Osteocyte (in vitro differentiated cells): ENCODE measurements around the gene VANGL1. TPM values are rescaled to one million over a fixed set of nuclear protein-coding genes. Genes with fewer than 3 reads are reported as not detected.

ENCODE experiments used
- DNase-seq: peaks from one replicate; pipeline ENCODE4 v3.0.0; 2021; ENCODE audit warnings: mixed read lengths; ENCODE audit not compliant: unreplicated experiment; ENCODE audit errors: extremely low spot score
- H3K27ac Mint-ChIP-seq: one replicate; pipeline ENCODE4 v1.8.0; 2021; ENCODE audit warnings: mild to moderate bottlenecking, mixed read lengths; ENCODE audit not compliant: unreplicated experiment
- H3K27me3 Mint-ChIP-seq: one replicate; pipeline ENCODE4 v1.8.0; 2021; ENCODE audit warnings: mixed read lengths; ENCODE audit not compliant: unreplicated experiment
- H3K36me3 Mint-ChIP-seq: one replicate; pipeline ENCODE4 v1.8.0; 2021; ENCODE audit warnings: mixed read lengths; ENCODE audit not compliant: unreplicated experiment
- H3K4me1 Mint-ChIP-seq: one replicate; pipeline ENCODE4 v1.8.0; 2021; ENCODE audit warnings: mixed read lengths; ENCODE audit not compliant: unreplicated experiment
- H3K4me3 Mint-ChIP-seq: one replicate; pipeline ENCODE4 v1.8.0; 2021; ENCODE audit warnings: mild to moderate bottlenecking, moderate library complexity, mixed read lengths; ENCODE audit not compliant: unreplicated experiment
- H3K9me3 Mint-ChIP-seq: one replicate; pipeline ENCODE4 v1.8.0; 2021; ENCODE audit warnings: mixed read lengths; ENCODE audit not compliant: unreplicated experiment
- total RNA-seq: library from RNA; stranded (reverse); gene quantifications from 2 replicates; pipeline ENCODE4 v1.2.1, GENCODE V29; 2021
- TF ChIP-seq, protein P1 (sequence below): fragments of 200-600 bp; sonication (generic); IDR thresholded peaks from 2 replicates; pipeline ENCODE4 v1.5.0; 2021; ENCODE audit warnings: antibody characterized with exemption, mild to moderate bottlenecking, moderate library complexity

The VANGL1 gene
- total RNA-seq, 1 donor from 2014 or later = 16.2 TPM

DNA sequence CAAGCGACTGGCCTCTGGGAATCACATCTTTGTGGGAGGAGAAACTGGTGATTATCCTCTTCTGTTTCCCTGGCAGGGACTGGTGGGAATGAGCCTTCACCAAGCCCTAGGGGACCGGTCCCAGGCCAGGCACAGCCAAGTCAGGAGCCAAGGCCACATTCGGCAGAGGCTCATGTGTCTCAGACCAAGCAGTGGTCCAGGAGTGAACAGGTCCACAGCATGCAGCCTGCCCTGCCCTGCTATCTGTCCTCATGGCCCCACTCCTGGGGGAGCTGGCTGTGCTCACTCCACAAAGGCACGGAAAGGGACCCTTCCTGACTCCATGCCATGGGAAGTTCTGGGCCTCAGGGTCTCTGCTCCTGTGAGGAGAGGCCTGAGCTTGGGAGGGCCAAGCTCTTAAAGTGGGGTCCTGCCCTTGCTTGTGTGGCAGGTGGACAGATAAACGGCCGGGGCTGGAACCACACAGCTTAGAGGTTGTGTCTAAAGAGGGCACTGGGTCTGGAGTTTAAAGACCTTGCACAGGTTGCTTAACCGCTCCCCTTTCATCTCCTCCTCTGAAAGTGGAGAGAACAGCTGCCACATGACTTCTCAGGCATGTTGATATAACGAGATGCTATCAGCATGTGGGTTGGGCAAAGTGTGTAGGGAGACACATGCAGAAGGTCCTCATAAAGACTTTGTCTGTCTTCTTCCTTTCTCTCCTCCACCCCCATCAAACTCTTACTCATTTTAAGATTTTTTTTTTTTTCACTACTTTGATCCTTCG lies 69.3 kb downstream of the VANGL1 start:
- Mint-ChIP-seq H3K27me3 (peaks cover 54% of the 10 kb centered on the region), H3K4me3 (no peak overlapping the region)
- TF ChIP-seq, protein P1, sequence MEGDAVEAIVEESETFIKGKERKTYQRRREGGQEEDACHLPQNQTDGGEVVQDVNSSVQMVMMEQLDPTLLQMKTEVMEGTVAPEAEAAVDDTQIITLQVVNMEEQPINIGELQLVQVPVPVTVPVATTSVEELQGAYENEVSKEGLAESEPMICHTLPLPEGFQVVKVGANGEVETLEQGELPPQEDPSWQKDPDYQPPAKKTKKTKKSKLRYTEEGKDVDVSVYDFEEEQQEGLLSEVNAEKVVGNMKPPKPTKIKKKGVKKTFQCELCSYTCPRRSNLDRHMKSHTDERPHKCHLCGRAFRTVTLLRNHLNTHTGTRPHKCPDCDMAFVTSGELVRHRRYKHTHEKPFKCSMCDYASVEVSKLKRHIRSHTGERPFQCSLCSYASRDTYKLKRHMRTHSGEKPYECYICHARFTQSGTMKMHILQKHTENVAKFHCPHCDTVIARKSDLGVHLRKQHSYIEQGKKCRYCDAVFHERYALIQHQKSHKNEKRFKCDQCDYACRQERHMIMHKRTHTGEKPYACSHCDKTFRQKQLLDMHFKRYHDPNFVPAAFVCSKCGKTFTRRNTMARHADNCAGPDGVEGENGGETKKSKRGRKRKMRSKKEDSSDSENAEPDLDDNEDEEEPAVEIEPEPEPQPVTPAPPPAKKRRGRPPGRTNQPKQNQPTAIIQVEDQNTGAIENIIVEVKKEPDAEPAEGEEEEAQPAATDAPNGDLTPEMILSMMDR = no peak

DNA sequence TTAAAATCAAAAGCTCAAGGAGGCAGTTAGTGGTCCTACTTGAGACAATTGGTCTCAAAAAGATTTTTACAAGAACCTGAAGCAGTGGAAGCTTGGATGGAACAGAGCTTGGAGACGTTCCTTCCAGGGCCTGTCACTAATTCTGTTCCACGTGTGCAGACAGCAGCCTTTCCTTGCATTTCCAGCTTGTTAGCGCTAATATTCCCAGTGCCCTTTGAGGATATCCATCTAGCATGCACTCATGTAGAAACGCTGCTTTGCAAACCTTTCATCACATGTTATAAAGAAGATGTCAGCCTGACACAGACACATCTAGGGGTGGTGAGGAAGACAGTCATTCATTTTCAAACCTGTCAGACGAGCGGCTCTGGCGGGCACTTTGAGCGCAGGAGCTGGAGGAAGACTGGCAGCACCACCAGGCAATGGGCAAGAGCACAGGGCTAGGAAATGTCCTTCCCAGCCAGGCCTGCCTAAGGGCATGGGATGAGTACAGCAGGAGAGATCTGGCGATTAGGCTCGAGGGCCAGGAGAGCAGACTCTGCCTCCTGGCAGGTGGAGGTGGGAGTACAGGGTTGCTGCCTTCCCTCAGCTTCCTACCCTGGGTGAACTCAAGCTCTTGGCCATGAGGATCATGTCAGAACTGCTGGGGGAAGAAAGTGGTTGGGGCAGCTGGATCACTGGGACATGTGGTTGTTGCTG lies 71.3 kb downstream of the VANGL1 start:
- Mint-ChIP-seq H3K27ac (no peak overlapping the region), H3K27me3 (peaks cover 67% of the 10 kb centered on the region), H3K9me3 (no peaks in the 10 kb centered on the region), H3K4me3 (no peak overlapping the region), H3K4me1 (no peaks in the 10 kb centered on the region), H3K36me3 (no peaks in the 10 kb centered on the region)
- no peak for DNase-seq
- TF ChIP-seq, protein P1 = no peak

More for the DNA sequence above, 69.3 kb downstream of the VANGL1 start:
- Mint-ChIP-seq H3K9me3 (no peaks in the 10 kb centered on the region), H3K27ac (no peak overlapping the region), H3K4me1 (peaks cover 6% of the 10 kb centered on the region), H3K36me3 (no peaks in the 10 kb centered on the region)
- DNase-seq = no peak

DNA sequence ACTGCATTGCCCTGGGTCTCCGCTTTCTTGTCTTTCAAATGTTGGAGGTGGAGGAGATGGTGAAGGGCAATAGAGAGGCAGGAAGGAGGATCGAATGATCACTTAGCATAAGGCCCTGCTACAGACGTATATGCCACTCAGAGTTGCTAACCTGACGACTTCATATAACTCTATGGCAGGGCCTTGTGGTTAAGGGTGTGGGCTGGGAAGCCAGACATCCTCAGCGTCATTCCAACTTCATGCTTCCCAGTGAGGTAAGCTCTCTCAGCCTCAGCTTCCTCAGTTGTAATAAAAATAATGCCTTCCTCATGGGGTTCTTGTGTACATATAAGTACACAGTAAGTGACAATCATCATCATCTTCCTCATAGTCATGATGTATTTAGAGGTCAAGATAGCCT lies 72.1 kb downstream of the VANGL1 start:
- Mint-ChIP-seq H3K27ac (no peak overlapping the region), H3K4me1 (no peaks in the 10 kb centered on the region), H3K36me3 (no peaks in the 10 kb centered on the region), H3K27me3 (peaks cover 67% of the 10 kb centered on the region), H3K9me3 (no peaks in the 10 kb centered on the region), H3K4me3 (no peak overlapping the region)
- DNase-seq = no peak
- TF ChIP-seq, protein P1 = no peak

DNA sequence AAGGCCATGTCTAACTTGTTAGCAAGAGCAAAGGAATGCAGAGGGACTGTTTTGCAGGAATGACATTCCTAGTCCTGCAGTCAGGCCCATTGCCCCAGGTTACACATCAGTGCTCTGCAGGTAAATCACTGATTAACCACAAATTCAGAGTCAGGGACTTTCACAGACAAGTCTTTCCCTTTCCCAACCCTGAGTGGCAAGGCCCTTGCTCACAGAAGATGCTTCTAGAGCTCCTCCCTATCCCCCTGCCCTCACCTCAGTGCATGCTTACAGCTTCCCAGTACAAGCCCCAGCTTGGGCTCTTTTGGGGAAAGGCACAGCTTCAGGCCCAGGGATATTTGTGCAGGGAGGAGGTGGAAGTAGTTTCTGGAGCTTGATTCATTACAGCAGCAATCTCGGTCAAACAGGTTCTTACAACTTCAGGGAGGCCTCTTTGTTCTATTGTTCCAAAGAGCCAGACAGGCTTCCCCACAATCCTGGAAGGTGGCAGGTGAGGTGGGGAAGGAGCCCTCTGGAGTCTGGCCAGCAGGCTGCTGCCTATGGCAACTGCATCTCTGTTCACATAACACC lies 72.9 kb downstream of the VANGL1 start:
- H3K27me3 Mint-ChIP-seq = peaks cover 60% of the 10 kb centered on the region
- H3K36me3 Mint-ChIP-seq = no peaks in the 10 kb centered on the region
- no peaks in the 10 kb centered on the region for H3K9me3 Mint-ChIP-seq
- no peak for DNase-seq
- H3K4me3 Mint-ChIP-seq = no peak overlapping the region
- no peaks in the 10 kb centered on the region for H3K4me1 Mint-ChIP-seq
- TF ChIP-seq, protein P1 = no peak
- no peak overlapping the region for H3K27ac Mint-ChIP-seq

DNA sequence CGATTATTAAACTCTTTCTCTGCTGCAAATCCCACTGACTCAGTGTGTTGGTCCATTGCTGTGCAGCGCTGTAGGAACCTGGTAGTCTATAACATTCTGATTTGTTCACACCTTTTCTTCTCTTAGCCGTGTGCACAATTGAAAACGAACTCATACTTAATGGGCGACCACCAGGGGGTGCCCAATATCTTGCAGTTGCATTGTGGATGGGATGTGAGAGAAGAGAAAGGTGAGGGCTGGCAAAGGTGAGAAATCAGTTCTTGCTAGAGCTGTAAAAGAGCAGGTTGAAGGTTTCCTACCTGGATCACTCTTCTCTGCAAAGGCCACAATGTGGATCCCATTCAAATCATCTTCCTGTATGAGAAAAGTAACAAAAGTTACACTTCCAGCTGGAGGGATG lies 75.8 kb downstream of the VANGL1 start:
- Mint-ChIP-seq H3K4me1 (peaks cover 5% of the 10 kb centered on the region), H3K27ac (no peak overlapping the region), H3K9me3 (no peaks in the 10 kb centered on the region), H3K36me3 (no peaks in the 10 kb centered on the region), H3K27me3 (peaks cover 50% of the 10 kb centered on the region), H3K4me3 (no peak overlapping the region)
- DNase-seq = no peak
- TF ChIP-seq, protein P1 = peak; percentile 54
